Measurements from ENCODE around the gene TRAPPC3L. TPM values are rescaled to one million over a fixed set of nuclear protein-coding genes. Genes with fewer than 3 reads are reported as not detected.

The TRAPPC3L gene
- total RNA-seq, 1 experiment from 2014 or later = not detected

GRCh38 chr6:116456927-116457326, 88.6 kb downstream of the TRAPPC3L start:
- TF ChIP-seq TCF7L2 (IDR thresholded peaks at IDR 0.05; ENCODE audit: low read depth, low read length) (no peak), POLR2AphosphoS5 (IDR thresholded peaks at IDR 0.05; ENCODE audit: low read depth, low read length) (no peak), CTCF (IDR thresholded peaks at IDR 0.05) (no peak), SIN3A (IDR thresholded peaks at IDR 0.05; ENCODE audit: borderline replicate concordance, insufficient read depth, low read depth, low read length) (no peak)
- TF ChIP-seq, protein P1, sequence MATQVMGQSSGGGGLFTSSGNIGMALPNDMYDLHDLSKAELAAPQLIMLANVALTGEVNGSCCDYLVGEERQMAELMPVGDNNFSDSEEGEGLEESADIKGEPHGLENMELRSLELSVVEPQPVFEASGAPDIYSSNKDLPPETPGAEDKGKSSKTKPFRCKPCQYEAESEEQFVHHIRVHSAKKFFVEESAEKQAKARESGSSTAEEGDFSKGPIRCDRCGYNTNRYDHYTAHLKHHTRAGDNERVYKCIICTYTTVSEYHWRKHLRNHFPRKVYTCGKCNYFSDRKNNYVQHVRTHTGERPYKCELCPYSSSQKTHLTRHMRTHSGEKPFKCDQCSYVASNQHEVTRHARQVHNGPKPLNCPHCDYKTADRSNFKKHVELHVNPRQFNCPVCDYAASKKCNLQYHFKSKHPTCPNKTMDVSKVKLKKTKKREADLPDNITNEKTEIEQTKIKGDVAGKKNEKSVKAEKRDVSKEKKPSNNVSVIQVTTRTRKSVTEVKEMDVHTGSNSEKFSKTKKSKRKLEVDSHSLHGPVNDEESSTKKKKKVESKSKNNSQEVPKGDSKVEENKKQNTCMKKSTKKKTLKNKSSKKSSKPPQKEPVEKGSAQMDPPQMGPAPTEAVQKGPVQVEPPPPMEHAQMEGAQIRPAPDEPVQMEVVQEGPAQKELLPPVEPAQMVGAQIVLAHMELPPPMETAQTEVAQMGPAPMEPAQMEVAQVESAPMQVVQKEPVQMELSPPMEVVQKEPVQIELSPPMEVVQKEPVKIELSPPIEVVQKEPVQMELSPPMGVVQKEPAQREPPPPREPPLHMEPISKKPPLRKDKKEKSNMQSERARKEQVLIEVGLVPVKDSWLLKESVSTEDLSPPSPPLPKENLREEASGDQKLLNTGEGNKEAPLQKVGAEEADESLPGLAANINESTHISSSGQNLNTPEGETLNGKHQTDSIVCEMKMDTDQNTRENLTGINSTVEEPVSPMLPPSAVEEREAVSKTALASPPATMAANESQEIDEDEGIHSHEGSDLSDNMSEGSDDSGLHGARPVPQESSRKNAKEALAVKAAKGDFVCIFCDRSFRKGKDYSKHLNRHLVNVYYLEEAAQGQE (IDR thresholded peaks at IDR 0.05; ENCODE audit: insufficient read depth in 1 of 2, low read depth in 2 of 2, low read length in 1 of 2) = no peak
- H3K4me3 ChIP-seq (ENCODE audit: low read depth in 2 of 2, low read length in 2 of 2) = no peak overlapping the region
- H3K9me3 ChIP-seq (ENCODE audit: control insufficient read depth, insufficient read depth, low read depth, low read length) = no peaks in the 10 kb centered on the region
- no TSS peak for BruUV-seq (replicated peaks)
- CTCF ChIA-PET = no interaction called here
- in situ Hi-C loops (cut with HindIII; ENCODE audit: low pct_unique_long_range_greater_than_20kb, low sequenced_read_pairs) = no loop called here
- ATAC-seq = no peak
- POLR2A ChIA-PET = no interaction called here
- peaks cover 38% of the 10 kb centered on the region for H3K27me3 ChIP-seq (ENCODE audit: control insufficient read depth, insufficient read depth, low read length)
- no peaks in the 10 kb centered on the region for H3K4me1 ChIP-seq (ENCODE audit: control insufficient read depth, insufficient read depth, low read length)
- no peak overlapping the region for H3K27ac ChIP-seq (ENCODE audit: low read length)
- no peak for DNase-seq (ENCODE audit: low read depth, low spot score)
- H3K36me3 ChIP-seq (ENCODE audit: control insufficient read depth, insufficient read depth, low read length) = no peaks in the 10 kb centered on the region
- intact Hi-C loops (cut with micrococcal nuclease; ENCODE audit: unreplicated experiment) = no loop called here

DNA sequence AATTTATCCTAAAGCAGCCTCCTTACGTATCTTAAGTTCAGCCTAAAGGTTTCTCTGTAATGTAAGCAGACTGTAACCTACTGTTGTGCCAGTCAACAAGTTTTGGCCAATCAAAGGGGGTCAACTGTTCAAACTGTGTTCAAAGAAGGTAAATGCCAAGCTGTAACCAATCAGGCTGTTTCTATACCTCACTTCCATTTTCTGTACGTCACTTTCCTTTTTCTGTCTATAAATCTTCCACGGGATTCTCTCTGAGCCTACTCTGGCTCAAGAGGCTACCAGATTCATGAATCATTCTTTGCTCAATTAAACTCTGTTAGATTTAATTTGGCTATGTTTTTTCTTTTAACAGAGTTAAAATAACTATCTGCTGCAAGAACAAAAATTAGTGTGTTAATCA, 89.4 kb downstream of the TRAPPC3L start:
- no peak overlapping the region for H3K27ac ChIP-seq (ENCODE audit: low read length)
- no peak overlapping the region for H3K4me3 ChIP-seq (ENCODE audit: low read depth in 2 of 2, low read length in 2 of 2)
- H3K9me3 ChIP-seq (ENCODE audit: control insufficient read depth, insufficient read depth, low read depth, low read length) = no peaks in the 10 kb centered on the region
- peaks cover 32% of the 10 kb centered on the region for H3K27me3 ChIP-seq (ENCODE audit: control insufficient read depth, insufficient read depth, low read length)
- H3K36me3 ChIP-seq (ENCODE audit: control insufficient read depth, insufficient read depth, low read length) = no peaks in the 10 kb centered on the region
- no peak for ATAC-seq
- BruUV-seq (replicated peaks) = no TSS peak
- in situ Hi-C loops (cut with HindIII; ENCODE audit: low pct_unique_long_range_greater_than_20kb, low sequenced_read_pairs) (no loop called here), intact Hi-C loops (cut with micrococcal nuclease; ENCODE audit: unreplicated experiment) (no loop called here)
- ChIA-PET POLR2A (no interaction called here), CTCF (no interaction called here)
- DNase-seq (ENCODE audit: low read depth, low spot score) = no peak
- TF ChIP-seq, protein P1 (IDR thresholded peaks at IDR 0.05; ENCODE audit: insufficient read depth in 1 of 2, low read depth in 2 of 2, low read length in 1 of 2) = no peak
- TF ChIP-seq TCF7L2 (IDR thresholded peaks at IDR 0.05; ENCODE audit: low read depth, low read length) (no peak), POLR2AphosphoS5 (IDR thresholded peaks at IDR 0.05; ENCODE audit: low read depth, low read length) (no peak), CTCF (IDR thresholded peaks at IDR 0.05) (no peak), SIN3A (IDR thresholded peaks at IDR 0.05; ENCODE audit: borderline replicate concordance, insufficient read depth, low read depth, low read length) (no peak)
- H3K4me1 ChIP-seq (ENCODE audit: control insufficient read depth, insufficient read depth, low read length) = no peaks in the 10 kb centered on the region
